Gastrocnemius medialis (tissue), 4 donors: ENCODE results near the gene RRP7A.

Experiments used
- CTCF ChIP-seq, 5 experiments: fragments of 450-650 bp in 3 of 5; fragments of 200-600 bp in 2 of 5; sonication (generic) in 2 of 5; IDR thresholded peaks in 4 of 5; conservative IDR thresholded peaks in 1 of 5; 1 replicate in 4 of 5; 2 replicates in 1 of 5; pipeline ENCODE4 v1.5.1; 2016 to 2019; ENCODE audit warnings: antibody characterized with exemption in 5 of 5, mild to moderate bottlenecking in 3 of 5, moderate library complexity in 3 of 5
- POLR2A ChIP-seq, 2 donors: fragments of 450-650 bp; IDR thresholded peaks; one replicate each; pipeline ENCODE4 v1.6.1; 2017; ENCODE audit warnings: antibody characterized with exemption in 2 of 2, mild to moderate bottlenecking in 2 of 2, moderate library complexity in 2 of 2

- TF ChIP-seq CTCF (IDR thresholded peaks at IDR 0.05 in 4 of 5, conservative IDR thresholded peaks at IDR 0.05 in 1 of 5) (no peak), POLR2A (IDR thresholded peaks at IDR 0.05) (no peak)
Observed at GRCh38 chr22:42521228-42521546, 1.6 kb upstream of the RRP7A start.
